Measurements from ENCODE around the gene FN1.
"Not testable (repeated sequence)": the region's sequence is repeated elsewhere in the genome, so short reads cannot be mapped to it uniquely, and the experiment has no call there.

The FN1 gene

DNA sequence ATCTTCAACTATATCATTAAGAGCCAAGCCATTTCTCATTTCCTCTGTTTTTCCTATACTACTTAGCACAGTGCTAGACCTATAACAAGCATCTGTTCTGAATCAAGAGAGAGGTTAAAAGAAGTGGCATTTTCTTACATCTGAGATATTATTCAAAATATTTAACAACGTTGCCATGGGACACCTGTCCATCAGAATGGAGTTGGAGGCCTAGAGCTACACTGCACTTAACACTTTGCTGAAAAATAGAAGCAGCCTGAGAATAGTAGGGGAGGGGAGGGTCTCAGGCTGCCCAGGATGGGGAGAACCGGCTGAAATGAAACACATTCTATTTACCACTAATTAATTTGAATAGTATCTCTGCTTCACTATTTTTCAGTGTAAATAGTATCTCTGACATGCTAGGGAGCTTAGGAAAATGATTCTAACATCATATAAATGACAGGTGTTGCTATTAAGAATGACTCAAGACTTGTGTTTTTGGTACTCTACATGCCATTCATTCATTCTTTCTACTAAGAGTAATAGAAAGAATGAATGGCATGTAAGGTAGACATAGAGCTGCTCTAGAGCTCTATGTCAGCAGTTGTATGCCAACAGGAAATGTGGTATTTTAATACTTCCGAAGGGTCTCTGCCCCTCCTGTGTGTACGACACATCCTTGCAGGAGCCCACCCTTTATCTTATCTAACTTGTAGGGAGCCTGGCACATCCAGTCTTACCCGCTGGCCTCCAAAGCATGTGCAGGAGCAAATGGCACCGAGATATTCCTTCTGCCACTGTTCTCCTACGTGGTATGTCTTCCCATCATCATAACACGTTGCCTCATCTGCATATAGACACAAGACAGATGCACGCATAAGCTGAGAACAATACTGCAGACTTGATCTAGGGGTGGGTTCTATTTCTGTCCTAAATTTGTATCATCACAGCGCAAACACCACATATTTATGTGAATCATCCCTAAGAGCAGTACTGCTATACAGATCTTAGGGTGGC is 71.4 kb downstream of the FN1 start:
- DNase-seq (ENCODE audit: low read depth in 2 of 2) = no peak

- DNase-seq (ENCODE audit: low read depth in 2 of 2) = no peak
Observed at GRCh38 chr2:215363461-215364156, 72.3 kb downstream of the FN1 start.

DNA sequence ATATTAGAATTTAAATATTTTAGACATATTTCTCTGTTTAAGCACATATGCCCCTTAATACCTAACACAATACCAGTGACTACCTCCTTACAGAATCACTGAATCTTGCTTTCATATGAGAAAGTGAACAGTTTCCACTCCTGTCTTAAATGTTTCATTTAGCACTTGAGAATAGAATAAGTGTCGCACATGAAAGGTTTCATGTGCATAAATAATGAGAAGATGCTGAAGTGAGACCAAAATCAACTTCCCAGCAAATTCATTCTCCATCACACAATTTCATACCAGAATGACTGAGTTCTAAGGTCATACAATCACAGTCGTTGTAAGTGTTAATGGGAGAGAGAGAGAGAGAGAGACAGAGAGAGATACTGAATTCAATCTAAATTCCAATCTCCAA is 72.8 kb downstream of the FN1 start:
- DNase-seq (ENCODE audit: low read depth in 2 of 2) = no peak

DNA sequence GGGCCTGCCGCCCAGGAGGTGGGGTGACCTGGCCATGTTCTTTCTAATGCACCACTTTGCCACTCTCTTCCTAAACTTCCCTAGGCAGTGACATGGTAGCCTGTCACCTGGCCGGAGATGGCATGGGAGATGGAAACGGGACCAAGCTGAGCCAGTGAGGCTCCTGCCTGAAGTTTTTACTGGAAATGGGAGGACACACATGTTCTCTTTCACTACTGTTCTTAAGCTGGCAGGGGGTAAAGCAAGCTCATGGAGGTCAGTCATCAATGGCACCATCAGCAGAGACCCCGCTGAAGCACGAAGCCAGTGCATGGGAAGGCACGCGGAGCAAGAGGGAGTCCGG is 73.3 kb downstream of the FN1 start:
- no peak for DNase-seq (ENCODE audit: low read depth in 2 of 2)

DNA sequence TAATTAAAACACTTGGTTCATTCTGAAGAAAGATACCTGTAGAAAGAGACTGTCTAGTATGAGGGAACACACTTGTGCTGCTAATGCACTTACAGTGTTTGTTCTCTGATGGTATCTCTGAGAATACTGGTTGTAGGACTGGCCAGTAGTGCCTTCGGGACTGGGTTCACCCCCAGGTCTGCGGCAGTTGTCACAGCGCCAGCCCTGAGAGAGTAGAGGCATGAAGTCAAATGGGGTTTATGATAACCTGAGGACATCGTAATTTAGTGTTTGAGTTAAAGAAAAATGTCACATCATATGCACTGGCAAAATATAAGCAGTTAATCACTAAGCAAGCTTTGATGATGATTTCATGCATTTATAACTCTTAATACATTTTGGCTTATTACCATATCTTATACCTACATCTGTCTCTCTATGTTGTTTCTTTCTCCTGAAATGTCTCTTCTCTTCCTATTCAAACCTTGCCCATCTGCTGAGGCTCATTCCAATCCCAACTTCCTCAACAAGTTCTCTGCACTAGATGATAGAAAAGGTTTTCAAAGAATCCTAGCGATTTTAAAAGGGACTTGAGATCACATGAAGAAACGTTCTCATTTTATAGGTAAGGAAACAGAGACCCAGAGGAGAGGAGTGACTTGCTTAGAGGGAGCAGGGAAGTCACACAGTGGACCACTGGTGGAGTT is 73.8 kb downstream of the FN1 start:
- DNase-seq (ENCODE audit: low read depth in 2 of 2) = no peak

DNA sequence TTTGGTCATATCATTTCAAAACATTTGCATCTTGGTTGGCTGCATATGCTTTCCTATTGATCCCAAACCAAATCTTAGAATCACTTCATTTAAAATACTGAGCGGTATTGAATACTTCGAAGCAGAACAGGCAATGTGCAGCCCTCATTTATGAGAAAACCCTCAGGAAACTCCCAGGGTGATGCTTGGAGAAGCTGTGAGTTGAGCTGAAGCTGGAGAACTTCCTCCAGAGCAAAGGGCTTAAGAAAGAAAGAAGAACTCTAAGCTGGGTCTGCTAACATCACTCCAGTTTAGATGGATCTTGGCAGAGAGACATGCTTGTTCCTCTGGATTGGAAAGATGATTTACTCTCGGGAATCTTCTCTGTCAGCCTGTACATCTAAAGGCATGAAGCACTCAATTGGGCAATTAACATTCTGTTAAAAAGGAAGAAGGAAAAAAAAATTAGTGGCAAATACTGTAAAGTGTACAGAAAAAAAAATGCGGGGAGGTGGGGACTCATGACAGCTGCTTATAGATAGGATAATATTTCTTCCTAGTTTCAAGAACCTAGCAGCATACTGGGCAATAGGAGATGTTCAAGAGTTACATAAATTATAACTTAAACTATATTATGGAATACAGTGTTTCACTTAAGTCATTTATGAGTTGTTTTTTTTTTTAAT is 74.5 kb downstream of the FN1 start:
- no peak for DNase-seq (ENCODE audit: low read depth in 2 of 2)

GRCh38 chr2:215360596-215360995 is 75.3 kb downstream of the FN1 start:
- no peak for DNase-seq (ENCODE audit: low read depth in 2 of 2)

DNA sequence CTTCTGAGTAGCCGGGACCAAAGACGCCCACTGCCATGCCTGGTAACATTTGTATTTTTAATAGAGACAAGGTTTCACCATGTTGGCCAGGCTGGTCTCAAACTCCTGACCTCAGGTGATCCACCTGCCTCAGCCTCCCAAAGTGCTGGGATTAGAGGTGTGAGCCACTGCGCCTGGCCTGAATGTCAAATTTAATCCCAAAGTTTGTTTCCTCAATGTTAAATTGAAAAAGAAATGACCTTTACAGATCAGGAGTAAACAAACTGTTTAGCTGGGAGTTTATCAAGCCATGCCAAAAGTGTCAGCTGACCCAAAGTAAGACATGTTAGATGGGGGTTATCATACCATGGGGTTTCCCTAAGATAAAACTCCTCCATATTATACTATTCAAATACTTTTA is 75.8 kb downstream of the FN1 start:
- not testable (repeated sequence) for DNase-seq (ENCODE audit: low read depth in 2 of 2)

- no peak for DNase-seq (ENCODE audit: low read depth in 2 of 2)
Observed at GRCh38 chr2:215359576-215359922, 76.3 kb downstream of the FN1 start.

DNA sequence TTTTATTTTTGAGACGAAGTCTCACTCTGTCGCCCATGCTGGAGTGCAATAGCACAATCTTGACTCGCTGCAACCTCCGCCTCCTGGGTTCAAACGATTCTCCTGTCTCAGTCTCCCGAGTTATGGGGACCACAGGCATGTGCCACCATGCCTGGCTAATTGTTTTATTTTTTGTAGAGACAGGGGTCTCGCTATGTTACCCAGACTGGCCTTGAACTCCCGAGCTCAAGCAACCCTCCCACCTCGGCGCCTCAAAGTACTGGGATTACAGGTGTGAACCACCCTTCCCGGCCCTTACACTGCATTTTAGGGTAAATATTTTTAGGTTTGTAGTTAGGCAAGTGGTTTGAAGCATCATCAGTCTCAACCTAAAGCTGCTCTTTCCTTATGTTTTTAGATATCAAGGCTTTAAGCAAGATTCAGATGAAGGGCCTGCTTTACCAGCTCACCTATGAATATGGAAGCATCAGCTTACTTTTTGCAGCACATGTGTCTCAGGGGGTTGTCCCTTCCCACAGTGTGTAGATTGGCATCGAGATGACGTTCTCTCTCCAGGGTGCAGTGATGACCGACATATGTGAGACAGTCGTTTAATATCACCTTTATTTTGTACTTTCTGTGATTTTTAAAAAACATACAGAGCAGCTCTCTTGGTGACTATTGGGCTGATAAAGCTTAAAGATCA is 76.8 kb downstream of the FN1 start:
- no peak for DNase-seq (ENCODE audit: low read depth in 2 of 2)

GRCh38 chr2:215358312-215358845 is 77.5 kb downstream of the FN1 start:
- DNase-seq (ENCODE audit: low read depth in 2 of 2) = no peak

GRCh38 chr2:215357660-215358059 is 78.2 kb downstream of the FN1 start:
- DNase-seq (ENCODE audit: low read depth in 2 of 2) = no peak

DNA sequence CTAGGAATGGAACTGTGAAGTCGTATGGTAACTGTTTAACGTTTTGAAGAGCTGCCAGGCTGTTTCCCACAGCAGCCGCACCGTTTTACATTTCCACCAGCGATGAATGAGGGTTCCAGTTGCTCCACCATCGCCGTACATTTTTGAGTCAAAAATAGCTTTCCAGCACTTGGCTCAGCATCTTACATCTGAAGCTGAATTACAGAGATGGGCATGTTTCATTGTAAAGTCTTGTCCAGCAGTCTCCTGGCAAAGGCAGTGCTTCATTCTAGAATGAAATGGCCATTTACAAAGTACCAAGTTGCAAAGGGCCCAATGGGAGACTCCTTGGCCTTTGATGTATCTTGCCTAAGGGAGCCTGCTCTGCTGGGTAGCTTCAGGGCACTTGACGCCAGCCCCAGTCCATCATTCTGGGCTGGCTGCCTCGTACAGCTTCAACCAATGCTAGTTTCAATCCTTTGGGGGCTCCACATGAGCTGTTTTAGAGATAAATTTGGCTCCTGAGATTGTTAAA is 78.9 kb downstream of the FN1 start:
- no peak for DNase-seq (ENCODE audit: low read depth in 2 of 2)

GRCh38 chr2:215356334-215356947 is 79.4 kb downstream of the FN1 start:
- no peak for DNase-seq (ENCODE audit: low read depth in 2 of 2)

- DNase-seq (ENCODE audit: low read depth in 2 of 2) = no peak
Observed at GRCh38 chr2:215355801-215356200, 80.1 kb downstream of the FN1 start.

DNA sequence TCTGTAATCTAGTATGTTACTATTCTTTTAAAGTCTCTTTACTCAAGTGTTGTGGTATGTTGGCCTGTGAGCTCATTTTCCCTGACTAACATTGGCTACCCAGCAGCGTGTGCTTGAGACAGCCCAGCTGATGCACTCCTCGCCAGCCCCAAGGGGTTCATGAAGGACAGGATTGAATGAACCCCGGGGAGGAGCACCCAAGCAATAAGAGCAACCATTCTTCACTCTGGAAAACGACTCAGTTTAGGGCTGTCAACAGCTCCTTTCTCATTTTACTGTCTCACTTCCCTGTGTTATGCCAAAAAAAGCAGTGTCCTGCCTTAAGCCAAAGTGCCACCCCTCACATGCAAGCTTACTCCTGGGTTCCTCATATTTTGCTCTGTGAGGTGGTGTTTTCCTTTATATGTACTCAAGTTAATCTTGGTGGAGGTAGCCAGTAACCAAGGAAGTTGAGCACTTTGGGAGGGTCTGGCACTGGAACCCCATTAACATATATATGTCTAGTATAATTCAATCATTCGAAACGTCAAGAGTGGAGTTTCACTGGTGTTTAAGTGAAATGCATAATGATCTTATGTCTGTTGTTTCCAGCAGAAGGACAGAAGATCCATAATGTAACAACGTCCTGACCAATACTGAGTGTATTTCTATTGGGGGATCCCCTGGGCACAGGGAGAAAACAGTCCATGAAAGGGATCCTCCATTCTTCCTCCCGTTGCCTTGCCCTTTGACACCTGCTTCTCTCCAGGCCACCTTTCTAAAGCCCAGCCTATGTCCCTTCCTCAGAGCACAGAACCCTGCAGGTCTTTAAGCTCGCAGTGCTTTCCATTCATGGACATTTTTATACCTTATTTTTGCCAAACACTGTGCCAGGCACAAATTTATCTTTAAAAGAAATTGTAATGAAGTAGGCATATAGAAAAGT is 80.8 kb downstream of the FN1 start:
- no peak for DNase-seq (ENCODE audit: low read depth in 2 of 2)

DNA sequence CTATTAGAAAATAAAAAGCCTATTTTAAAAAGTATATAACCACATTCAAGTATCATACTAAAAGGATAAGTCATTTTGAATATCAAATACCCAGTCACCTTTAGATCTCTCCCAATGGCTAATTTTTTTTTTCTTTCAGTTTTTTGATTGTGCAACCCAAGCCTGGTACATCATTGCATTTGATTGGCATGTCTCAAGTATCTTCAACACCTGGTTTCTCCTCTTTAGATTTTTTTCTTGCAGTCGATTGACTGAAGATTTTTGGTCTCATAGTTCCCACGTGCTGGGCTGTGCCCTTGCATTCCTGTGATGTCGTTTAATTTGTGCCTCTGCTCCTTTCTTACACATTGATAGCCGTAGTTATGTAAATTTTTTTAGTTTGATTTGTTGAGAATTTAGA is 83.3 kb downstream of the FN1 start:
- no peak for DNase-seq (ENCODE audit: low read depth in 2 of 2)

DNA sequence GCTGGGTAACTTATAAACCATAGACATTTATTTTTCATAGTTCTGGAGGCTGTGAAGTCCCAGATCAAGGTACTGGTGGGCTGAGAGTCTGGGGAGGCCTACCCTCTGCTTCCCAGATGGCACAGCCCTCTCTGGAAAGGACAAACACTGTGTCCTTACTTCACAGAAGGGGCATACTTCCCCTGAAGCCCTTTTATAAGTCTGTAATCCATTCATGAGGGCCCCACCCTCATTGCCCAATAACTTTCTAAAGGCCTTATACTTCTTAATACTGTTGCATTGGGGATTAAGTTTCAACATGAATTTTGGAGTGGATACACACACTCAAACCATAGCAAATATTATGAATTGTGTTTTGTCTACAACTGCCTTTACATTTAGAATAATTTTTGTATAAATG is 88.0 kb downstream of the FN1 start:
- DNase-seq (ENCODE audit: low read depth in 2 of 2) = no peak

DNA sequence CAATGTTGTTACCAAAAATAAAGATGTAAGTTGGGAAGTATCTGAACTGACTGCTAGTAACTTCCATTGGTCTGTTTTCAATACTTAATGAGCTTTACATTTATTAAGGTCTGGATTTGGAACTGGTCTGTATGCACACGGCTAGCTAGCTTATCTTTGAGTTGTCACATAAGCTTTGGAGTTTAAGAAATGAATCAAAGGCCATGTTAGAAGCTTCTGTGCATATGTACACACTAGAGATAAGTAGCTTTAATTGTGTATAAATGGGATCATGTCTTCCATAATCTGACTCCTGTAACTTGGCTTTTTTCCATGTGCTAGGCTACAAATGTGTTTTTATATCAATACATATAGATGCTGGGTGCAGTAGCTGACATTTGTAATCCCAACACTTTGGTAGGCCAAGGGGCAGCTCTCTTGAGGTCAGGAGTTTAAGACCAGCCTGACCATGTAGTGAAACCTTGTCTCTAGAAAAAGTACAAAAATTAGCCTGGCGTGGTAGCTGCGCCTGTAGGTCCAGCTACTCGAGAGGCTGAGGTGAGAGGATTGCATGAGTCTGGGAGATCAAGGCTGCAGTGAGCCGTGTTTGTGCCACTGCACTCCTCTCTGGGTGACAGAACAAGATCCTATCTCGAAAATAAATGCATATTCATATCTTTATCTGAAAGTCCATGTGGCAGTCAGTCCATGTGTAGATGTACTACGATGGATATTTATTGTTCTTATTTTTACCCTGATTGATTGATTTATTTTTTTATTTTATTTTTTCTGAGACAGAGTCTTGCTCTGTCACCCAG is 96.8 kb downstream of the FN1 start:
- no peak for DNase-seq (ENCODE audit: low read depth in 2 of 2)

Measured in stimulated activated CD8-positive, alpha-beta memory T cell treated with anti-CD3 and anti-CD28 coated beads, Interleukin-15, amount 100 ng/mL, for 48 hours (primary cell).